Measurements from ENCODE around the gene PRKD2.
"Not testable (repeated sequence)": the region's sequence is repeated elsewhere in the genome, so short reads cannot be mapped to it uniquely, and the experiment has no call there.

PRKD2 gene

DNA sequence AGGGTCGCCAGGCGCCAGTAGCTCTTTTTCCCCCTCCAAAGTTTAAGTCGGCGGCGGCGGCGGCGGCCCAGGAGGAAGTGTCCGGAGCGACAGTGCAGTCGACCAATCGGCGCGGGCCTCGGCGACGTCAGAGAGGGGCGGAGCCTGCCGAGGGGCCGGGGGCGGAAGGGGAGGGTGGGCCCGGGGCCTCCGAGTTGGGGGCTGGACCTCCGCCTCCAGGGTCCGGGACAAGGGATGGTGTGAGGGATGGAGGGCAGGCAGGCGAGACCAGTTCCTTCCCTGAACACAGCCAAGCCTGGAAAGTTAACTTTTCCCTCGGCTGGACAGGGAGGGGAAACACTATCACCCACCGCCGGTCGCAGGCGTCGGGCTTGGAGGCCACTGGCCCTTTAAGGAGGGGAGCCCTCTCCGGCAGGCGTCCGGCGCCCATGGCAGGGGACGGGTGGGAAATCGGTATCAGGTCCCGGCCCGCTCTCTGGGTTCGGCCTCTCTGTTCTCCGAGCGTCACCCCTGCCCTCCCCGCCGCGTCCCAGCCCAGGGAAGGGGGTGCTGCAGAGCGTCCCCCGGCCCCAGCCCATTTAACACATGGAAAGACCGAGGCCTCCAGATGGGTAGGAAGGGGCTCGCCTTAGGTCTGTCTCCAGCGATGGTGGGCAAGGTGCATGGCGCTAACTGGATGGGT lies at the start of gene PRKD2:
Gene PRKD2 (minus strand): TSS at position 81 of the 682 bp plus-strand sequence. CDS start 744 bp downstream, outside the sequence.
- DNase-seq, result peak; percentile 88

GRCh38 chr19:46764817-46765291 lies 47.9 kb upstream of the PRKD2 start:
- no peak for DNase-seq

DNA sequence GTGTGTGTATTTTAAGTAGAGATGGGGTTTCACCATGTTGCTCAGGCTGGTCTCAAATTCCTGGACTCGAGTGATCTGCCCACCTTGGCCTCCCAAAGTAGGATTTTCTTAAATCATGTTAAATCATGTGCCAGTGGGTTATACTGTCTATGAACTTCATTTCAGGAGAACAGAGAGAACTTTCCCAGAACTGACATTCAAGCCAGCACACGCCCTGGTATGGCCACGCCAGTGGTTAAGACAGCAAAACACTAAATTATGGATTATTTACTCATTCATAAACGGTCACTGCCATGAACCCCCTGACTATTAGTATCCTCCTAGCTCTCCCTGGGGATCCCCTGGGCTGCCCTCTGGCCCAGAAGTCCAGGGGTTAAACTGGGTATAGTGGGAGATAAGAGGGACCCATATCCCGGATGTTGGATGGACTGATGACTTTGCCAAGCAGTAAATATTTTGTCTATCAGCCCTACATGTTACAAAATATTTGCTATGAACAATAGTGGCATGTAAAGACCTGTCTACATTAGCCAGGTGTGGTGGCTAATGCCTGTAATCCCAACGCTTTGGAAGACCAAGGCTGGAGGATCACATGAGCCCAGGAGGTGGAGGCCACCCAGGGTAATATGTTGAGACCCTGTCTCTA lies 45.5 kb upstream of the PRKD2 start:
- no peak for DNase-seq

- no peak for DNase-seq
These were observed 44.5 kb upstream of the PRKD2 start for GRCh38 chr19:46761418-46761831.

DNA sequence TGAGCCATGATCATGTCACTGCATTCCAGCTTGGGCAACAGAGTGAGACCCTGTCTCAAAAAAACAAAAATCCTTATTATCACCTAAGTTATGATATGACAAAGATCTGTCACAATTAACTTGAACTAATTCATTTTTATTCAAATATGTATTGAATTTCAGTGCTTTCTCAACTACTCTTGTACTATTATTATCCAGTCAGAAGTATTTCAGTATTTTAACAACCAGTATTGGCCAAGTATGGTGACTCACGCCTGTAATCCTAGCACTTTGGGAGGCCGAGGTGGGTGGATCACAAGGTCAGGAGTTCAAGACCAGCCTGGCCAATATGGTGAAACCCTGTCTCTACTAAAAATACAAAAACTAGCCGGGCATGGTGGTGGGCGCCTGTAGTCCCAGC lies 44.0 kb upstream of the PRKD2 start:
- DNase-seq, result not testable (repeated sequence)

DNA sequence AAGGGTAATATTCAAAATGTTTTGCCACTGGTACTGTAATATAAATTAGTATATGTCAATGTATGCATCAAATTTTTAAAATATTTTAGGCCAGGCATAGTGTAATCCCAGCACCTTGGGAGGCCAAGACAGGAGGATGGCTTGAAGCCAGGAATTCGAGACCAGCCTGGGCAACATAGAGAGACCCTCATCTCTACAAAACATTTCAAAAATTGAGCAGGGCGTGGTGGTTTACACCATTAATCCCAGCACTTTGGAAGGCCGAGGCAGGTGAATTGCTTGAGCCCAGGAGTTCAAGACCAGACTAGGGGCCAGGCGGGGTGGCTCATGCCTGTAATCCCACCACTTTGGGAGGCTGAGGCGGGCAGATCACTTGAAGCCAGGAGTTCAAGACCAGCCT lies 43.4 kb upstream of the PRKD2 start:
- no peak for DNase-seq

GRCh38 chr19:46759817-46760333 lies 43.0 kb upstream of the PRKD2 start:
- no peak for DNase-seq

DNA sequence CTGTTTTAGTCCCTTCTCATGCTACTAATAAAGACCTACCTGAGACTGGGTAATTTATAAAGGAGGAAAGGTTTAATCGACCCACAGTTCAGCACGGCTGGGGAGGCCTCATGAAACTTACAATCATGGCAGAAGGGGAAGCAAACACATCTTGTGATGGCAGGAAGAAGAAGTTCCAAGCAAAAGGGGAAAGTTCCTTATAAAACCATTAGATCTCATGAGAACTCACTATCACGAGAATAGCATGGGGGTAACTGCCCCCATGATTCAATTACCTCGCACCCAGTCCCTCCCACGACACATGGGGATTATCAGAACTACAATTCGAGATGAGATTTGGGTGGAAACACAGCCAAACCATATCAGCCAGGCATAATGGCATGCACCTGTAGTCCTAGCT lies 42.3 kb upstream of the PRKD2 start:
- DNase-seq, result no peak

- DNase-seq, result no peak
These were observed 39.6 kb upstream of the PRKD2 start for GRCh38 chr19:46756544-46756888.

DNA sequence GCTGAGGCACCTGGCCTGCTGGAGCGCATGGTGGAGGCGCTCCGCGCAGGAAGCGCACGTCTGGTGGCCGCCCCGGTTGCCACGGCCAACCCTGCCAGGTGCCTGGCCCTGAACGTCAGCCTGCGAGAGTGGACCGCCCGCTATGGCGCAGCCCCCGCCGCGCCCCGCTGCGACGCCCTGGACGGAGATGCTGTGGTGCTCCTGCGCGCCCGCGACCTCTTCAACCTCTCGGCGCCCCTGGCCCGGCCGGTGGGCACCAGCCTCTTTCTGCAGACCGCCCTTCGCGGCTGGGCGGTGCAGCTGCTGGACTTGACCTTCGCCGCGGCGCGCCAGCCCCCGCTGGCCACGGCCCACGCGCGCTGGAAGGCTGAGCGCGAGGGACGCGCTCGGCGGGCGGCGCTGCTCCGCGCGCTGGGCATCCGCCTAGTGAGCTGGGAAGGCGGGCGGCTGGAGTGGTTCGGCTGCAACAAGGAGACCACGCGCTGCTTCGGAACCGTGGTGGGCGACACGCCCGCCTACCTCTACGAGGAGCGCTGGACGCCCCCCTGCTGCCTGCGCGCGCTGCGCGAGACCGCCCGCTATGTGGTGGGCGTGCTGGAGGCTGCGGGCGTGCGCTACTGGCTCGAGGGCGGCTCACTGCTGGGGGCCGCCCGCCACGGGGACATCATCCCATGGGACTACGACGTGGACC lies 39.1 kb upstream of the PRKD2 start:
- DNase-seq, result no peak

DNA sequence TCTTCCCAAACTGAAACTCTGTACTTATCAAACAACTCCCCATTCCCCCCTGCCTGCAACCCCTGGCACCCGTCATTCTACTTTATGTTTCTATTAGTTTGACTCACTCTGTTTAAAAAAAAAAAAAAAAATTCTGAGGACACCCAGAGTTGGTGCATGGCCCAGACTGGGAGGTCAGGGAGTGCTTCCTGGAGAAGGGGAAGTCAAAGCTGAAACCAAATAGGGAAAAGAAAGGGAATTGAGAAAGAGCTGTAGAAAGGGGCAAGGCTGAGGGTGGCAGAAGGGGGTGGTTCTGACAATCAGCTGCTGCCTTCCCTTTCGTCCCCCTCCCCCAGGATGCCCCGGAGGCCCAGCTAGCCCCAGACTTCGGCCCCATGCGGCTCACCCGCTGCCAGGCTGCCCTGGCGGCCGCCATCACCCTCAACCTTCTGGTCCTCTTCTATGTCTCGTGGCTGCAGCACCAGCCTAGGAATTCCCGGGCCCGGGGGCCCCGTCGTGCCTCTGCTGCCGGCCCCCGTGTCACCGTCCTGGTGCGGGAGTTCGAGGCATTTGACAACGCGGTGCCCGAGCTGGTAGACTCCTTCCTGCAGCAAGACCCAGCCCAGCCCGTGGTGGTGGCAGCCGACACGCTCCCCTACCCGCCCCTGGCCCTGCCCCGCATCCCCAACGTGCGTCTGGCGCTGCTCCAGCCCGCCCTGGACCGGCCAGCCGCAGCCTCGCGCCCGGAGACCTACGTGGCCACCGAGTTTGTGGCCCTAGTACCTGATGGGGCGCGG lies 38.4 kb upstream of the PRKD2 start:
- DNase-seq, result no peak

GRCh38 chr19:46753420-46754155 lies 36.7 kb upstream of the PRKD2 start:
- peak; percentile 62 for DNase-seq

- DNase-seq, result peak; percentile 73
These were observed 31.6 kb upstream of the PRKD2 start for GRCh38 chr19:46748325-46749109.

- peak; percentile 39 for DNase-seq
These were observed 29.6 kb upstream of the PRKD2 start, which contains the start of gene STRN4 for GRCh38 chr19:46746281-46747057. STRN4 (minus strand) TSS chr19:46746450; CDS start chr19:46746430, 20 bp downstream.

GRCh38 chr19:46745521-46746280 lies 28.8 kb upstream of the PRKD2 start, which contains the start of gene FKRP:
FKRP (plus strand) TSS chr19:46746057; CDS start chr19:46755451, 9,394 bp downstream.
- DNase-seq, result no peak

- DNase-seq, result no peak
These were observed 28.1 kb upstream of the PRKD2 start for GRCh38 chr19:46745030-46745429.

GRCh38 chr19:46744005-46744691 lies 27.2 kb upstream of the PRKD2 start:
- DNase-seq, result no peak

DNA sequence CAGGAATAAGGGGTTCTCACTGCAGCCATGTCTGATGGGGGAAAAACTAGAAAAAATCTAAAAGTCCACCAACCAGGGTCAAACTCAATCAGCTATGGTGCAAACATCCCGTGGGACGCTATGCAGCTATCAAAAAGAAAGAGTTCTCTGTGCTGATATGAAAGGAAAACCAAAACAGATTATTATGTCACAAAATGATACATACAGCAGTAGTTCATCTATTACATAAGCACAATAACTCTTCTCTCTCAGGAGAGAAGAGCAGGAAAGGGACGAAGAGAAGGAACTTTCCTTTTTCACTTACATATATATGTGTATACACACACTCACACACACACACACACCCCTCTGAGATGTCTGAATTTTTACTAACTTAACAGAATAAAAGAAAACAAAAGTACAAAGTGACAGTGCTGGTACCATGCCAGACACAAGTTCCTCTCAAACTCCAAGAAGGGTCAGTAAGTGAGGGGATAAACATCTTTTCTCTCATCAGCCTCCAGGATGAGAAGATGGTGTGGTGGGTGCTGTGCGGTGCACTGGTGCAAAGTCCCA lies 26.1 kb upstream of the PRKD2 start:
- no peak for DNase-seq

DNA sequence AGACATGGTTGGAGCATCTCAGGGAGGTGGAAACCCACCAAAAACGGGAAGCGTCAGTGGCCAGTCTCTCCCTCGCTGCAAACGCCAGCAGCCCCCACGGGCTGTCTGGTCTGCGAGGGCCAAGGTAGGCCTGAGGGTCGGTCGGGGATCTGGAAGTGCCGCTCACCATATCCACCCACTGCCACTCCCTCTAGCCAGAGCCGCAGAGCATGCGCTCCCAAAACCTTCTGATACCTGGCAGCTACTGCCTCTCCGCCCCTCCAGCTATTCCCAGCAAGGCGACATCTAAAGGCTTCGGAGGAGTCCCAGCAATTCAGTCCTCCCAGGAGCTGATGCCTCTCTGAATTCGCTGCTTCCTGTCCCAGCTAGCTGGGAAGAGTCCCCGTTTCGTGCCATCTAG lies 24.5 kb upstream of the PRKD2 start:
- DNase-seq, result no peak

Measured in stimulated activated CD4-positive, alpha-beta T cell treated with anti-CD3 and anti-CD28 coated beads, Interleukin-1b, Interleukin-23, amount 100 ng/mL, for 48 hours (primary cell).